Caco-2 (cell line): ENCODE results near the gene GALNS. TPM values are rescaled to one million over a fixed set of nuclear protein-coding genes. Genes with fewer than 3 reads are reported as not detected.

Experiments
- BruUV-seq: library from RNA; stranded (reverse); fragments of 400-500 nt; replicated peaks from 2 replicates; lab custom pipeline; 2021; lab: Mats Ljungman, UMichigan
- CTCF ChIA-PET: fragments of 300-600 bp; sonication (Branson Sonifier 250); formaldehyde crosslinking; loops from one replicate; lab custom pipeline; 2022; ENCODE audit warnings: antibody characterized with exemption; lab: Charles Lee
- POLR2A ChIA-PET: fragments of 300-600 bp; sonication (Branson Sonifier 250); formaldehyde crosslinking; loops from one replicate; lab custom pipeline; 2022; ENCODE audit warnings: antibody characterized with exemption; lab: Charles Lee
- DNase-seq, 2 experiments: peaks; one replicate each; pipeline versions ENCODE4 v3.0.0 to v3.0.0-alpha.2; 2020 to 2022
- H3K27me3 ChIP-seq: replicated peaks from 2 replicates; pipeline ENCODE4 v1.6.0; 2011; ENCODE audit warnings: low read length; ENCODE audit not compliant: control insufficient read depth, insufficient read depth
- H3K36me3 ChIP-seq: 2 replicates; pipeline ENCODE4 v1.5.1; 2011; ENCODE audit warnings: low read length; ENCODE audit not compliant: control insufficient read depth, insufficient read depth
- H3K4me1 ChIP-seq: fragments of 250-450 bp; sonication (Bioruptor Pico); 2 replicates; pipeline ENCODE4 v1.5.1; 2020; ENCODE audit warnings: mild to moderate bottlenecking
- H3K4me3 ChIP-seq: 2 replicates; pipeline ENCODE4 v1.5.1; 2011; ENCODE audit warnings: low read depth, mild to moderate bottlenecking, control low read depth, low read length
- H3K9me3 ChIP-seq: fragments of 250-450 bp; sonication (Bioruptor Pico); 2 replicates; pipeline ENCODE4 v1.5.1; 2020; ENCODE audit warnings: mild to moderate bottlenecking, moderate library complexity
- H3K27ac Mint-ChIP-seq: one replicate; pipeline ENCODE4 v1.8.0; 2022; ENCODE audit warnings: mixed read lengths; ENCODE audit not compliant: unreplicated experiment
- H3K27me3 Mint-ChIP-seq: one replicate; pipeline ENCODE4 v1.8.0; 2022; ENCODE audit warnings: mixed read lengths; ENCODE audit not compliant: insufficient read depth, unreplicated experiment
- H3K36me3 Mint-ChIP-seq: one replicate; pipeline ENCODE4 v1.8.0; 2022; ENCODE audit warnings: mild to moderate bottlenecking, mixed read lengths; ENCODE audit not compliant: insufficient read depth, unreplicated experiment
- H3K4me1 Mint-ChIP-seq: one replicate; pipeline ENCODE4 v1.8.0; 2022; ENCODE audit warnings: low read depth, mixed read lengths; ENCODE audit not compliant: unreplicated experiment
- H3K4me3 Mint-ChIP-seq: one replicate; pipeline ENCODE4 v1.8.0; 2022; ENCODE audit warnings: mild to moderate bottlenecking, moderate library complexity, mixed read lengths; ENCODE audit not compliant: unreplicated experiment
- H3K9me3 Mint-ChIP-seq: one replicate; pipeline ENCODE4 v1.8.0; 2022; ENCODE audit warnings: mixed read lengths; ENCODE audit not compliant: unreplicated experiment
- intact Hi-C: fragments of 100-400 bp; cut with micrococcal nuclease; formaldehyde crosslinking; loops from one replicate; pipeline ENCODE4 v1.10.0; 2022; ENCODE audit not compliant: unreplicated experiment
- total RNA-seq: library from RNA; stranded (reverse); gene quantifications from 2 replicates; pipeline ENCODE4 v1.2.3, GENCODE V29; 2022
- TF ChIP-seq, protein P1 (sequence below), 2 experiments: fragments of 200-600 bp in 1 of 2; IDR thresholded peaks; 1 replicate in 1 of 2; 2 replicates in 1 of 2; pipeline versions ENCODE4 v1.5.1 to v1.8.0; 2011 to 2022; ENCODE audit warnings: antibody characterized with exemption in 1 of 2, control low read depth in 1 of 2, inconsistent platforms in 1 of 2, low read depth in 1 of 2, low read length in 1 of 2, mild to moderate bottlenecking in 1 of 2, moderate library complexity in 1 of 2; ENCODE audit not compliant: insufficient read depth in 1 of 2, severe bottlenecking in 1 of 2, unreplicated experiment in 1 of 2

Gene GALNS
- total RNA-seq, 1 experiment from 2014 or later = 57.8 TPM

DNA sequence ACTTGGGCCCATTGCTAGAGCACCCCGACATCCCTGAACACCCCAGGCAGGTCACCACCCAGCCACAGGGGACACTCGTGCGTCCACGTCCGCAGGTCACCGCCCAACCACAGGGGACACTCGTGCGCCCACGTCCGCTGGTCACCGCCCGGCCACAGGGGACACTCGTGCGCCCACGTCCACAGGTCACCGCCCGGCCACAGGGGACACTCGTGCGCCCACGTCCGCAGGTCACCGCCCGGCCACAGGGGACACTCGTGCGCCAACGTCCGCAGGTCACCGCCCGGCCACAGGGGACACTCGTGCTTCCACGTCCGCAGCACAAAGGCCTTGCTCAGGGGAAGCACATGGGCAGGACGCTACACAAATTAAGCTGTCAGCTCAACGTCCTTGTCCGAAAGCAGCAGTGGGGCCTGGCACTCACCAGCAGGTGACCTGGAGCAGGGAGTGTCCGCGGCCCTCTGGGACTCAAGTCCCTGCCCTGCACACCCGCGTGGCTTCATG is 17.7 kb downstream of the GALNS start:
- no peaks in the 10 kb centered on the region for H3K27me3 ChIP-seq
- H3K4me1 ChIP-seq = no peaks in the 10 kb centered on the region
- H3K4me3 Mint-ChIP-seq = no peak overlapping the region
- H3K36me3 ChIP-seq = peaks cover 4% of the 10 kb centered on the region
- no peaks in the 10 kb centered on the region for H3K9me3 ChIP-seq
- no peaks in the 10 kb centered on the region for H3K27me3 Mint-ChIP-seq
- H3K36me3 Mint-ChIP-seq = peaks cover 19% of the 10 kb centered on the region
- H3K4me1 Mint-ChIP-seq = no peaks in the 10 kb centered on the region
- intact Hi-C loops = no loop called here
- CTCF ChIA-PET = interaction anchor here (0.8 to 1.4 kb wide), 3 partner anchors 19 to 377 kb away, joined by 4 to 7 read pairs (median 4); no protein-coding TSS in a partner anchor
- no peaks in the 10 kb centered on the region for H3K9me3 Mint-ChIP-seq
- no peak overlapping the region for H3K27ac Mint-ChIP-seq
- H3K4me3 ChIP-seq = no peak overlapping the region
- TF ChIP-seq, protein P1, sequence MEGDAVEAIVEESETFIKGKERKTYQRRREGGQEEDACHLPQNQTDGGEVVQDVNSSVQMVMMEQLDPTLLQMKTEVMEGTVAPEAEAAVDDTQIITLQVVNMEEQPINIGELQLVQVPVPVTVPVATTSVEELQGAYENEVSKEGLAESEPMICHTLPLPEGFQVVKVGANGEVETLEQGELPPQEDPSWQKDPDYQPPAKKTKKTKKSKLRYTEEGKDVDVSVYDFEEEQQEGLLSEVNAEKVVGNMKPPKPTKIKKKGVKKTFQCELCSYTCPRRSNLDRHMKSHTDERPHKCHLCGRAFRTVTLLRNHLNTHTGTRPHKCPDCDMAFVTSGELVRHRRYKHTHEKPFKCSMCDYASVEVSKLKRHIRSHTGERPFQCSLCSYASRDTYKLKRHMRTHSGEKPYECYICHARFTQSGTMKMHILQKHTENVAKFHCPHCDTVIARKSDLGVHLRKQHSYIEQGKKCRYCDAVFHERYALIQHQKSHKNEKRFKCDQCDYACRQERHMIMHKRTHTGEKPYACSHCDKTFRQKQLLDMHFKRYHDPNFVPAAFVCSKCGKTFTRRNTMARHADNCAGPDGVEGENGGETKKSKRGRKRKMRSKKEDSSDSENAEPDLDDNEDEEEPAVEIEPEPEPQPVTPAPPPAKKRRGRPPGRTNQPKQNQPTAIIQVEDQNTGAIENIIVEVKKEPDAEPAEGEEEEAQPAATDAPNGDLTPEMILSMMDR (IDR thresholded peaks at IDR 0.05; ENCODE audit: insufficient read depth in 1 of 2, low read depth in 1 of 2, low read length in 1 of 2, severe bottlenecking in 1 of 2, unreplicated experiment in 1 of 2) = peak; percentile 33 to 34
- POLR2A ChIA-PET = interaction anchor here (0.6 kb wide), 1 partner anchor 94 kb away, joined by 6 read pairs; no protein-coding TSS in a partner anchor
- DNase-seq = peak in 1 of 2 experiments; percentile 39
- BruUV-seq = no TSS peak

- intact Hi-C loops = no loop called here
- Mint-ChIP-seq H3K27me3 (no peaks in the 10 kb centered on the region), H3K27ac (no peak overlapping the region), H3K4me1 (no peaks in the 10 kb centered on the region), H3K9me3 (no peaks in the 10 kb centered on the region), H3K4me3 (no peak overlapping the region), H3K36me3 (peaks cover 19% of the 10 kb centered on the region)
- Histone ChIP-seq H3K4me3 (no peak overlapping the region), H3K27me3 (no peaks in the 10 kb centered on the region), H3K9me3 (no peaks in the 10 kb centered on the region), H3K4me1 (no peaks in the 10 kb centered on the region), H3K36me3 (peaks cover 4% of the 10 kb centered on the region)
- no peak for DNase-seq
- TF ChIP-seq, protein P1 (IDR thresholded peaks at IDR 0.05; ENCODE audit: insufficient read depth in 1 of 2, low read depth in 1 of 2, low read length in 1 of 2, severe bottlenecking in 1 of 2, unreplicated experiment in 1 of 2) = no peak
- POLR2A ChIA-PET = interaction anchor here (0.6 kb wide), 1 partner anchor 94 kb away, joined by 6 read pairs; no protein-coding TSS in a partner anchor
- no TSS peak for BruUV-seq
- CTCF ChIA-PET = interaction anchor here (1.4 kb wide), 1 partner anchor 19 kb away, joined by 4 read pairs; no protein-coding TSS in a partner anchor
Measured at GRCh38 chr16:88838566-88838965, 18.2 kb downstream of the GALNS start.

- no TSS peak for BruUV-seq
- Histone ChIP-seq H3K4me1 (no peaks in the 10 kb centered on the region), H3K9me3 (no peaks in the 10 kb centered on the region), H3K27me3 (no peaks in the 10 kb centered on the region), H3K36me3 (peaks cover 3% of the 10 kb centered on the region), H3K4me3 (no peak overlapping the region)
- TF ChIP-seq, protein P1 (IDR thresholded peaks at IDR 0.05; ENCODE audit: insufficient read depth in 1 of 2, low read depth in 1 of 2, low read length in 1 of 2, severe bottlenecking in 1 of 2, unreplicated experiment in 1 of 2) = no peak
- CTCF ChIA-PET = no interaction called here
- POLR2A ChIA-PET = no interaction called here
- Mint-ChIP-seq H3K9me3 (no peaks in the 10 kb centered on the region), H3K27ac (no peak overlapping the region), H3K4me3 (no peak overlapping the region), H3K27me3 (no peaks in the 10 kb centered on the region), H3K4me1 (no peaks in the 10 kb centered on the region), H3K36me3 (peaks cover 19% of the 10 kb centered on the region)
- intact Hi-C loops = no loop called here
- no peak for DNase-seq
Measured at GRCh38 chr16:88837806-88838205, 18.9 kb downstream of the GALNS start.
